Esophagus squamous epithelium (tissue), 5 donors: Measurements from ENCODE around the gene VIPR2. TPM values are rescaled to one million over a fixed set of nuclear protein-coding genes. Genes with fewer than 3 reads are reported as not detected.

Source experiments
- DNase-seq: peaks from one replicate; lab custom pipeline; 2025; lab: John Stamatoyannopoulos, UW
- H3K27ac ChIP-seq, 4 donors: fragments of 200-600 bp; sonication (generic); one replicate each; pipeline ENCODE4 v1.5.1; 2016 to 2019; ENCODE audit warnings: mild to moderate bottlenecking in 1 of 4
- H3K27me3 ChIP-seq, 4 donors: fragments of 200-600 bp; sonication (generic); 1 replicate in 3 of 4; 2 replicates in 1 of 4; pipeline versions ENCODE4 v1.5.1 to v1.6.0; 2017 to 2021; ENCODE audit warnings: antibody characterized with exemption in 1 of 4
- H3K36me3 ChIP-seq, 3 donors: fragments of 200-600 bp; sonication (generic); one replicate each; pipeline ENCODE4 v1.5.1; 2016 to 2019
- H3K4me1 ChIP-seq, 3 donors: fragments of 200-600 bp; sonication (generic); one replicate each; pipeline ENCODE4 v1.5.1; 2017 to 2019
- H3K4me3 ChIP-seq, 4 donors: fragments of 200-600 bp; sonication (generic); 1 replicate in 3 of 4; 2 replicates in 1 of 4; pipeline ENCODE4 v1.5.1; 2016 to 2019; ENCODE audit warnings: mild to moderate bottlenecking in 2 of 4, moderate library complexity in 1 of 4
- H3K9me3 ChIP-seq, 3 donors: fragments of 200-600 bp; sonication (generic); one replicate each; pipeline ENCODE4 v1.5.1; 2016 to 2019
- CTCF ChIP-seq, 6 experiments: fragments of 450-650 bp in 4 of 6; fragments of 200-600 bp in 2 of 6; sonication (generic) in 2 of 6; IDR thresholded peaks; one replicate each; pipeline ENCODE4 v1.5.1; 2016 to 2019; ENCODE audit warnings: antibody characterized with exemption in 6 of 6, mild to moderate bottlenecking in 4 of 6, moderate library complexity in 4 of 6
- POLR2A ChIP-seq, 4 donors: fragments of 450-650 bp; IDR thresholded peaks; one replicate each; pipeline ENCODE4 v1.6.1; 2017; ENCODE audit warnings: antibody characterized with exemption in 4 of 4, mild to moderate bottlenecking in 4 of 4, moderate library complexity in 3 of 4
- WGBS, 2 donors: methylation state at CpG; one replicate each; pipeline ENCODE4 v1.1.5; 2018; 5-methylcytosine and 5-hydroxymethylcytosine counted together
- intact Hi-C: fragments of 100-400 bp; cut with DNase I; formaldehyde crosslinking; loops from one replicate; pipeline ENCODE4 v1.15.0; 2022
- total RNA-seq, 4 donors: library from RNA; depleted of rRNA; stranded (reverse); fragments of >200 nt; gene quantifications; one replicate each; pipeline ENCODE4 v1.1.0, GENCODE V29; 2016
- donor health status: DM: yes; HTN: yes; CAD: no.

Gene VIPR2
- total RNA-seq, 4 donors from 2014 or later, result 0.18 to 2.1 (median 0.40) TPM

GRCh38 chr7:159045839-159046238, 98.8 kb downstream of the VIPR2 start:
- TF ChIP-seq POLR2A (IDR thresholded peaks at IDR 0.05) (no peak), CTCF (IDR thresholded peaks at IDR 0.05) (no peak)
- no peak overlapping the region for H3K27ac ChIP-seq
- no peaks in the 10 kb centered on the region for H3K27me3 ChIP-seq
- peaks cover 0 to 12% (median 0%) of the 10 kb centered on the region in 3 donors for H3K4me1 ChIP-seq
- no peak for DNase-seq
- H3K4me3 ChIP-seq, result no peak overlapping the region
- H3K9me3 ChIP-seq, result no peaks in the 10 kb centered on the region
- intact Hi-C loops, result no loop called here
- WGBS, 2 donors, result 97 to 100% methylated on average over 1 of the region's 1 CpG
- no peaks in the 10 kb centered on the region for H3K36me3 ChIP-seq

GRCh38 chr7:159042581-159043101, 102.0 kb downstream of the VIPR2 start:
- TF ChIP-seq POLR2A (IDR thresholded peaks at IDR 0.05) (no peak), CTCF (IDR thresholded peaks at IDR 0.05) (no peak)
- WGBS, 2 donors, result 89 to 96% methylated on average over 3 of the region's 5 CpGs
- Histone ChIP-seq H3K36me3 (no peaks in the 10 kb centered on the region), H3K27ac (peak overlapping the region in 1 of 4 donors; percentile 29), H3K27me3 (peaks cover 0 to 5% (median 0%) of the 10 kb centered on the region in 4 donors), H3K4me3 (no peak overlapping the region), H3K9me3 (no peaks in the 10 kb centered on the region), H3K4me1 (peaks cover 0 to 12% (median 0%) of the 10 kb centered on the region in 3 donors)
- intact Hi-C loops, result no loop called here
- no peak for DNase-seq

- Histone ChIP-seq H3K27ac (no peak overlapping the region), H3K36me3 (no peaks in the 10 kb centered on the region), H3K4me1 (peaks cover 0 to 12% (median 0%) of the 10 kb centered on the region in 3 donors), H3K9me3 (no peaks in the 10 kb centered on the region), H3K27me3 (peaks cover 0 to 8% (median 0%) of the 10 kb centered on the region in 4 donors), H3K4me3 (no peak overlapping the region)
- no peak for TF ChIP-seq CTCF (IDR thresholded peaks at IDR 0.05)
- no peak for TF ChIP-seq POLR2A (IDR thresholded peaks at IDR 0.05)
- intact Hi-C loops, result no loop called here
- no peak for DNase-seq
- WGBS, 2 donors, result 56 to 82% methylated on average over 8 of the region's 8 CpGs
These were observed 102.6 kb downstream of the VIPR2 start for GRCh38 chr7:159042103-159042502.

GRCh38 chr7:159040912-159041711, 103.6 kb downstream of the VIPR2 start:
- intact Hi-C loops, result no loop called here
- Histone ChIP-seq H3K4me3 (no peak overlapping the region), H3K27ac (no peak overlapping the region)

More at GRCh38 chr7:159040912-159041711, 103.6 kb downstream of the VIPR2 start:
- Histone ChIP-seq H3K27me3 (peaks cover 0 to 14% (median 0%) of the 10 kb centered on the region in 4 donors), H3K4me1 (peaks cover 0 to 12% (median 0%) of the 10 kb centered on the region in 3 donors), H3K9me3 (no peaks in the 10 kb centered on the region), H3K36me3 (no peaks in the 10 kb centered on the region)
- DNase-seq, result no peak
- TF ChIP-seq CTCF (IDR thresholded peaks at IDR 0.05) (no peak), POLR2A (IDR thresholded peaks at IDR 0.05) (no peak)
- WGBS, 2 donors, result 86% methylated on average over 12 of the region's 24 CpGs; no CpG with 5 or more reads in 1 of the 2 donors
